ENCODE measurements around the gene EBF3.

EBF3 gene

DNA sequence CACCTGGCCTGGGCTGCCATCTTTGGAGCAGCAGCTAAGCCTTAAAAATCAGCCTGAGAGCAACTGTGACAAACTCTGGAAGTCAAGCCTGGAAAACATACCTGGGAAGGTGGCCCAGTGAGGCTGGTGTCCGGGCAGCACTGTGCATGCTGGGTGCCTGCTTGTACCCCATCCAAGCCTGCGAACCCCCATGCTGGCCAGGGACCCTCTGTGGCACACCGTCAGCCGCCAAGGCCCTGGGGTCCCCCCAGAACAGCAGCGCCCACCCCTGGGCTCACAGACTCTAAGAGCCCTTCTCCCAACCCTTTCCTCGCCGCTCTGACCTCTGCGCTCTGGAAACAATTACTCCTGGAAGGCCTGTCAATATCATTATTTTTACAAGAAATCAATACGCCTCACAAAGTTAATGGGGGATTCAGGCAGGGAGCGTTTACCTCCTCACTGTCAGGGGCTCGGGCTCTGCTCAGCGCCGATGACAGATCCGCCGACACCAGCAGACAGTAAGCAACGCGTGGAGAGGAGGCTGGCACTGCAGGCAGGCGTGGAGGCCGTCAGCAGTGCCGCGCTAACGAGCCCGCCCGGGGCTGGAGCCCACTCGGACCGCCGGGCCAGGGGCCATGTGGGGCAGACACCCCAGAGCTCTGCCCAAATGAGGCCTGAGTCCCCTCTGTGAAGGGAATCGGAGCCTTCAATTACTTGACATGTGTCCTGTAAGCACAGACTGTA, 54.4 kb downstream of the EBF3 start:
- no peak for DNase-seq (ENCODE audit: low spot score)

DNA sequence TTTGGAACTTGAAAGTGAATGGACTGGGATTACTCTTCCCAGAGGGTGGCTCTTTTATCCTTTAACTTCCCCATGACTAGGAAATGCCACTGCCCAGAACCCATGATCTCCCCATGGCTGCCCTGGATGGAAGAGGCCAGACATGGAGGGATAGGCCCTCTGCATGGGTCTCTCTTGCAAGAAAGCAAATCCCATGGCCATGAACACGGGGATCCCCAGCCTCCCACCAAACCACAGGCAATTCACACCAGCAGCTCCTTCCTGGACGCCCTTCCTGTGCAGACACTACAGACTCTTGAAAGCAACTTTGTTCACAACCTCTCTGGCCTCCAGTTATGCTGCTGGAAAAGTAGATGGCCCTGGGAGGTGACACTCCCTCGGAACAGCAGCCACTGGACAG, 55.0 kb downstream of the EBF3 start:
- no peak for DNase-seq (ENCODE audit: low spot score)

GRCh38 chr10:129908406-129908805, 55.7 kb downstream of the EBF3 start:
- no peak for DNase-seq (ENCODE audit: low spot score)

- DNase-seq (ENCODE audit: low spot score): no peak
Observed at GRCh38 chr10:129905553-129905952, 58.5 kb downstream of the EBF3 start.

DNA sequence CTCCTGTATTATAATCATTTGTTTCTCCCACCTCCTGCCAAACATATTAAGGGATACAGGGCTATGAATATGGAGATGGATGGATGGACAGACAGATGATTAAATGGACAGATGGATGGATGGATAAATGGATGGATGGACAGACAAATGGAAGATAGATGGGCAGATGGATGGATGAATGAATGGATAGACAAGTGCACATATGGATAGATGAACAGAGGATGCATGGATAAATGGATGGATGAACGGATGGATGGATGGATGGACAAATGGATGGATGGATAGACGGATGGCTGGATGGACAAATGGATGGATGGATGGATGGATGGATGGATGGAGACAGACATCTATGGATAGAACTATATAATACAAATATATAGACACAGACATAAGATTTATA, 59.8 kb downstream of the EBF3 start:
- no peak for DNase-seq (ENCODE audit: low spot score)

DNA sequence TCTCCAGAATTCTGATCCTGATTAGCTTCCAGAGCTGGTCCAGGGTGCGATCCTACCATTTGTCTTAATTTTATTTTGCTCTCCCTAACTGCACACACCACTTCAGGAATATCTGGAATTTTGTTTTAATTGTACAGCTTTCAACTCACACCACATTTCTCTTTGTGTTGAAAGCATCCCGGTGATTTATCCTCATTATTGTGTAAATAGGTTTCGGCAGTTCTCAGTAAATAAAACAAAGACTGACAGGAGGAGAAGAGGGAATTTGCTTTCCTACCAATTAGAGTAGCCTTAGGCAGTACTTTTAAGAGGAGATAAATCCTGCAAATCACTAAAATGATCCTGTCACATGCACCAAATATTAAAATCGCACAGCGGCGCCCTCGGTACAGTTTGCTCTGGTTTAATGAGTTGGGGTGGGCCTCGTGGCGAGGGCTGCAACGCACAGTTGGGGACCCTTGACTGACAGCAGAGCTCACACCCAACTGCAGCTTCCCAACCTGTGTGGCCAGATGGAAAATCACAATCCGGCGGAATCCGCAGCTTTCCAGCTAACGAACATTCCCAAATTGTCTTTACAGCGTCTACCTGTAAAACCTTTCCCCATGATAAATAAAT, 62.6 kb downstream of the EBF3 start:
- no peak for DNase-seq (ENCODE audit: low spot score)

- no peak for DNase-seq (ENCODE audit: low spot score)
Observed at GRCh38 chr10:129900825-129901224, 63.2 kb downstream of the EBF3 start.

DNA sequence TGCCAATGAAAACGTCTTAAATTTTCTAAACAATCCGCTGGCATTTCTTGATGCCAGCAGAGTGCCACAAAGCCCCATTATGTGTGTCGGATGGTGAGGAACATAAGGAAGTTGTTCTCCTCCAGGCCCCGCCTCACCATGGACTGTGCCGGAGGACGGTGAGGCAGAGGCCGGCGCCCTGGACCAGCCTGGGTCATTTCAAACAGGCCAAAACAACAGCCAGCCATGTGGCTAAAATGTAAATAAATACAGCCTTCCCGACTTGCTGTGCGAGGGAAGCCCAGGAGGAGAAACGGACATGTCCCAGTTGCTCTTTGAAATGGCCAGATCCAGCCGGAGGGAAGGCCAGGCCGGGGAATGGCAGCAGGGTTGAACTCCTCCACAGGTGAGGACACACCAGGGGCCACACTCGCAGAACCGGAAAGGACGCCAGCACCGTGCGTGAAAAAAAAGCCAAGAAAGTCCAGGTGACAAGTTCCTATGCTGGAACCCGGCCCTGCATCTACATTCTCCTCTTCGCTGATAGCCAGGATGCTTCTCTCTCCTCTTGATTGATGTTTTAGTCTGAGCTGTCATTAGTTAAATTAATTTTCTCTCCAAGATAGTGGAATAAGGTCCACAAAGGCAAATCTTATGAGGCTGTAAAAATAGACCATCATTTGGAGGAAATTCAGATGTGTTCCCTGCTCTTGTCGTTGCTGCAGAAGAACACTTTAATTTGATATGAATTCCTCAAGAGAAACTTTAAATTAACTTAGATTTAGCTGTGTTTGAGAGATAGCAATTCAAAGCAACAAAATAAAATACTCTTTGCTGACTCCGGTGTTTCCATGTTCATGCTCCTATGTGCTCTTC, 64.6 kb downstream of the EBF3 start:
- DNase-seq (ENCODE audit: low spot score): peak; percentile 73

DNA sequence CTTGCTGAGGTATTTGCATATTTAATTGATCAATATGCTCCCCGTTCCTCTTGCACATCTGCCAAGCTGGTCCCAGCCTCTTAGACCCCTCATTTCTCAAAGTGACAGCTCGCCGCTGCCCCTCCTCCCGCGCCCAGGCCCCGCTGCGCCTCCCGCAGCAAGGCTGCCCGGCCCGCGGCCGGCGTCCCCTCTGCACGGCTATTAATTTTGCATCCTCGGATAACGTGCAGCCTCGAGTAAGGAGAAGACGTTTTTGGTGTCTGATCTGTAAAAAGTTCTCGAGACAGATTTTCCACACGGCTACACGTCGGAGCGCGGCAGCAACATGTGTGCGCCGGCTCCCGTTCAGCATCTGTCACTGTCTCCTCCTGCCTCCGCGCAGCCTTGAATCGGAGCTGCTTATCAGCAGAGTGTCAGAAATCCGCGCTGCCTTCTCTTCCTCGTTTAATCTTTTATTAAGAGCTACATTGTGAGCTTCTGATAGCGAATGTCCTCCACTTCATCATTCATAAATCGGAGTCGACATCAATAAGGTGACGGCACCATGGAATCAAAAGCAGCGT, 65.3 kb downstream of the EBF3 start:
- DNase-seq (ENCODE audit: low spot score): no peak

DNA sequence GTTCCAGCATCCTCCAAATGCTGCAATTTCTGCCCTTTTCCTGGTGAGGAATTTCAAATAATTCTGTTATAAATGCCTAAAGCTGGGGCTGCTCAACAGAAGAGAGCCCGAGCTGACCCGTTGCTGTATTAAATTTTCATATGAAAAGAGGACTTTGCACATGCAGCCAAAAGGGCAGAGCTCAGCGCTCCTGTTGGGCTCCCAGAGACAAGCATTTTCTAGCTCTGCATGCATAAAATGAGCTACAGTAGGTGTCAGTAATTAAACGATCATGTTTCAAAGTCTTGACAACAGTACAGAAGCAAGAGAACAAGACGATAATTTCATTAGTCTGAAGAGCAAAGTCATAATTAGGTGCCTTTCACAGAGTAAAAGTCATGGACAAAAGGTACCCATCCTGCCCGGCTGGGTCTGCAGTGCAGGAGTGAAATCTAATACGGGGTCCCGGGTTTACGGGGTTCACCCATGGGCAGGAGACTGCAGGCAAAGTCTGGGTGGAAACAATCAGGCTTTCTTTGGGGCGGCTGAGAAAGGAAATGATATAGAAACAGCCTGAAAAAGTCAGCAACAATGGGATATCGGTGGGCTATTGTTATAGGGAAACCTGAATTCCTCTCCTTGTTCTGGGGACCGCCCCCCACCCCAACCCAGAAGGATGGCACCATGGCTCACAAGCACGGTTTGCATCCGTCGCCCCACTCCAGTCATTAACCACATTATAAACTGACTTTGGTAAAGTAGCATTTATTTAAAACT, 66.0 kb downstream of the EBF3 start:
- DNase-seq (ENCODE audit: low spot score): no peak

DNA sequence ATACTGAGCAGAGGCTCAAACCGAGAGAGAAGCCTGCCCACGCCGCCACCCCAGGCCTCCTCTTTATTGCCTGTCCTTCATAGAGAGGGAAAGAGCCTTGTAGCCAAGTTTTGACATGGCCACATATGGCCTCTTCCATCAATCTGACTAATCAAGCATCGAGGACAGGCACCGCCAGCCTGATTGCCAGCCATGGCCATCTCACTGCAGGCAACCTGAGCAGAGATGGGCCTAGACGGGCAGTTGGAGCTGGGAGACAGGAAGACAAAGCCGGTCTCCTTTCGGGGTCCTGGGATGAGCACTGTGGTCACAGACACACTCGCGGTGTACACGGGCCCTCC, 67.2 kb downstream of the EBF3 start:
- DNase-seq (ENCODE audit: low spot score): no peak

GRCh38 chr10:129896136-129896859, 67.8 kb downstream of the EBF3 start:
- no peak for DNase-seq (ENCODE audit: low spot score)

- DNase-seq (ENCODE audit: low spot score): no peak
Observed at GRCh38 chr10:129895811-129896135, 68.3 kb downstream of the EBF3 start.

DNA sequence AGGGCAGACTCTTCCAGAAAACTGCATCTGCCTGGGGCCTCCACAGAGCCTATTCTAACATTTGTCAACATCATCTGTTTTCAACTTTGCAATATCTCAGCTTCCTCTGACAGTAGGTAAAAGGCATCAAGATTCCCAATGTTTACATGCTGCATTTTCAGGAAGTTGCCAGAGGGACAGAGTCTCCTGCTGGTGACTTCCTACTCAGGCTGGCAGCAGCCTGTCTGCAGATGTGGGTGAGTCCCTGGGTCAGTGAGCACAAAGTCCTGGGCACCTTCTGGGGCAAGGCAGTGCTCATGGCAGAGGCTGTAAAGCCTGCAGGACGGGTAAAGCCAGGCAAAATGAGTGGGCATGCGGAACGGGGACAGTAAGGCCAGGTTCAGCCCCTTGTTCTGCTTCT, 69.4 kb downstream of the EBF3 start:
- DNase-seq (ENCODE audit: low spot score): no peak

- no peak for DNase-seq (ENCODE audit: low spot score)
Observed at GRCh38 chr10:129893104-129894089, 70.7 kb downstream of the EBF3 start.

DNA sequence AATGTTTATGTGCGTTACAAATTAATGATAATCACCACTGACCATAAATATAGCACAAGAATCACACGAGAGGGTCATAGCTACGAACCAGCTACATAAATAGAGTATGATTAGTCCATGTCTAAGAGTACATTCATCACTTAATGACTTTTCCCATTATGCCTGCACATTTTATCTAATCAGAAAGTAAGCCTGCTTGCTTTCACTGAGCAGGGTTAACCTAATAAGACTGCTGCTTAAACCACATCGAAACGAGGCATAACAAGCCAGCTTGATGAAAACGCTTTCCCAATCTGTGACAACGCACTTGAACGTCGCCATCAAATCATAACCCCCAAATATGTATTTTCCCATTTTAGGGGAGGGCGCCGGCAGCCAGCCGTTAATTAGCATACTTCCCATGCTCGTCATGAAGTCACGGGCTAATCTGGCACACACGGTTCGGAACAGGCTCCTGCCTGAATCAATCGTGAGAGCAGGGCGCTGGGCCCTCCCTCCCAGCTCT, 71.5 kb downstream of the EBF3 start:
- no peak for DNase-seq (ENCODE audit: low spot score)

- no peak for DNase-seq (ENCODE audit: low spot score)
Observed at GRCh38 chr10:129891806-129892205, 72.3 kb downstream of the EBF3 start.

GRCh38 chr10:129890170-129890569, 73.9 kb downstream of the EBF3 start:
- no peak for DNase-seq (ENCODE audit: low spot score)

DNA sequence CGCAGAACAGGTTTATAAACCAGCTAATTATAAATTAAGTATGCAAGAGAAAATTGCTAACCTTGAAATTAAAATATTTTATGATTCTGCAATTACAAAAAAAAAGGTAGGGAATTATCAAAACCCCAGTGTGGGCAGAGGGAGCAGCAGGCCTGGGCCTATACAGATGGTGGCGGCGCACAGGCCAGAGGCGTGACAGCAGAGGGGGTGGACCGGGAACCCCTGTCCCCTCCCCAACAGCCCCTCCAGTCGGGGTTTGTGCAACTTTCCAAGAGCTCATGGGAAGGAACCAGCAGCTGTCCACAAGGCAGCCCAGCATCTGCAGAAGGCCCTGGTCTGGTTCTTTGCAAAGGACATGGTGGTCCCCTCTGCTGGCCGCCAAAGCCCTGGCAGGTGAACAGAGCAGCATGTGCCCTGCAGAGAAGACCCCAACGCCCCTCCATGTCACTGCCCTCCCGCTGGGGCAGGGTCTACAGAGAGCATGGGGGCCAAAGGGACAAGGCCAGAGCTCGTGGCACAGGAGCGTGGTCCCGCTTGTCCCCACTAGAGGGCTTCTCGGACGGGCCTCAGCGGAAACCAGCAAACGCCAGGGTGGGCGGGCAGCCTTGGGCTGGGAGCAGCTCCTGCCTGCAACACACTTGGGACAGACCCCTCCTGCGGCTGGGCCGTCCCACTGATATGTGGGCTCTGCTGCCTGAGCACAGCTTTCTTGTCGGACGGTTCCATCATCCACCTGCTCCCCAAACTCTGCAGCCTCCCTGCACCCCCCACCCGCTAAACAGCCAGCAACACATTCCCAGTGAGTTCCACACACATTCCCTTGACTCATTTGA, 75.1 kb downstream of the EBF3 start:
- DNase-seq (ENCODE audit: low spot score): peak; percentile 21

All from COLO829 (cell line).